SK-N-SH treated with all-trans-retinoic acid at 6 μM for 48 hours (cell line): Measurements from ENCODE around the gene TNPO3.

ENCODE experiments used
- CSDC2 ChIP-seq: fragments of 250-450 bp; sonication (Bioruptor Pico); IDR thresholded peaks from 2 replicates; pipeline ENCODE4 v1.5.0; 2020; ENCODE audit warnings: mild to moderate bottlenecking, moderate library complexity
- PATZ1 ChIP-seq: fragments of 250-450 bp; sonication (Bioruptor Pico); IDR thresholded peaks from 2 replicates; pipeline ENCODE4 v1.8.0; 2020; ENCODE audit warnings: mild to moderate bottlenecking, moderate library complexity, borderline replicate concordance
- PPARA ChIP-seq: fragments of 250-450 bp; sonication (Bioruptor Pico); IDR thresholded peaks from 2 replicates; pipeline ENCODE4 v1.5.0; 2020; ENCODE audit warnings: mild to moderate bottlenecking, borderline replicate concordance
- RARB ChIP-seq: fragments of 250-450 bp; sonication (Bioruptor Pico); IDR thresholded peaks from 2 replicates; pipeline ENCODE4 v1.8.0; 2021; ENCODE audit warnings: mild to moderate bottlenecking, moderate library complexity
- SNAI2 ChIP-seq: fragments of 250-450 bp; sonication (Bioruptor Pico); IDR thresholded peaks from 2 replicates; pipeline ENCODE4 v1.5.0; 2020; ENCODE audit warnings: mild to moderate bottlenecking, moderate library complexity
- ZFP30 ChIP-seq: fragments of 450-650 bp; formaldehyde crosslinking; IDR thresholded peaks from 2 replicates; pipeline ENCODE4 v1.5.0; 2022; ENCODE audit warnings: mild to moderate bottlenecking, moderate library complexity
- TF ChIP-seq, protein P1 (sequence below): fragments of 250-450 bp; sonication (Bioruptor Pico); IDR thresholded peaks from 2 replicates; pipeline ENCODE4 v1.5.0; 2020; ENCODE audit warnings: mild to moderate bottlenecking, moderate library complexity

DNA sequence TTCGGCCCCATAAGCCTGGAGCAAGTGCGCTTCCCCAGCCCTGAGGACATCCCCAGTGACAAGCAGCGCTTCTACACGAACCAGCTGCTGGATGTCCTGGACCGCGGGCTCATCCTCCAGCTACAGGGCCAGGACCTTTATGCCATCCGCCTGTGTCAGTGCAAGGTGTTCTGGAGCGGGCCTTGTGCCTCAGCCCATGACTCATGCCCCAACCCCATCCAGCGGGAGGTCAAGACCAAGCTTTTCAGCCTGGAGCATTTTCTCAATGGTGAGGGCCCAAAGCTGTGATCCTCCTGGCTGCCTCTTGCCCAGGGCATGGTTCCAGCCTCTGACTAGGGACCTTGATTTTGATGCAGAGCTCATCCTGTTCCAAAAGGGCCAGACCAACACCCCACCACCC, 107.1 kb downstream of the TNPO3 start:
- TF ChIP-seq ZFP30 (CRISPR knock-in tag), result no peak
- no peak for TF ChIP-seq PPARA (CRISPR knock-in tag)
- TF ChIP-seq PATZ1 (CRISPR knock-in tag), result no peak
- TF ChIP-seq, protein P1, sequence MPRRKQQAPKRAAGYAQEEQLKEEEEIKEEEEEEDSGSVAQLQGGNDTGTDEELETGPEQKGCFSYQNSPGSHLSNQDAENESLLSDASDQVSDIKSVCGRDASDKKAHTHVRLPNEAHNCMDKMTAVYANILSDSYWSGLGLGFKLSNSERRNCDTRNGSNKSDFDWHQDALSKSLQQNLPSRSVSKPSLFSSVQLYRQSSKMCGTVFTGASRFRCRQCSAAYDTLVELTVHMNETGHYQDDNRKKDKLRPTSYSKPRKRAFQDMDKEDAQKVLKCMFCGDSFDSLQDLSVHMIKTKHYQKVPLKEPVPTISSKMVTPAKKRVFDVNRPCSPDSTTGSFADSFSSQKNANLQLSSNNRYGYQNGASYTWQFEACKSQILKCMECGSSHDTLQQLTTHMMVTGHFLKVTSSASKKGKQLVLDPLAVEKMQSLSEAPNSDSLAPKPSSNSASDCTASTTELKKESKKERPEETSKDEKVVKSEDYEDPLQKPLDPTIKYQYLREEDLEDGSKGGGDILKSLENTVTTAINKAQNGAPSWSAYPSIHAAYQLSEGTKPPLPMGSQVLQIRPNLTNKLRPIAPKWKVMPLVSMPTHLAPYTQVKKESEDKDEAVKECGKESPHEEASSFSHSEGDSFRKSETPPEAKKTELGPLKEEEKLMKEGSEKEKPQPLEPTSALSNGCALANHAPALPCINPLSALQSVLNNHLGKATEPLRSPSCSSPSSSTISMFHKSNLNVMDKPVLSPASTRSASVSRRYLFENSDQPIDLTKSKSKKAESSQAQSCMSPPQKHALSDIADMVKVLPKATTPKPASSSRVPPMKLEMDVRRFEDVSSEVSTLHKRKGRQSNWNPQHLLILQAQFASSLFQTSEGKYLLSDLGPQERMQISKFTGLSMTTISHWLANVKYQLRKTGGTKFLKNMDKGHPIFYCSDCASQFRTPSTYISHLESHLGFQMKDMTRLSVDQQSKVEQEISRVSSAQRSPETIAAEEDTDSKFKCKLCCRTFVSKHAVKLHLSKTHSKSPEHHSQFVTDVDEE (CRISPR knock-in tag), result no peak
- TF ChIP-seq RARB (CRISPR knock-in tag), result no peak
- no peak for TF ChIP-seq SNAI2 (CRISPR knock-in tag)
- TF ChIP-seq CSDC2 (CRISPR knock-in tag), result no peak
